WTC11 (cell line): Measurements from ENCODE around the gene ANXA6.

Experiments
- TCF7 ChIP-seq: sonication (generic); formaldehyde crosslinking; IDR thresholded peaks from 2 replicates; pipeline ENCODE4 v1.8.0; 2022; ENCODE audit warnings: mild to moderate bottlenecking, low read depth, missing genetic modification reagents, moderate library complexity
- TF ChIP-seq, protein P1 (sequence below): fragments of 200-600 bp; IDR thresholded peaks from 2 replicates; pipeline ENCODE4 v1.8.0; 2022; ENCODE audit warnings: antibody characterized with exemption

GRCh38 chr5:151104795-151105194, 52.8 kb downstream of the ANXA6 start:
- TF ChIP-seq TCF7 (CRISPR knock-in tag) = no peak
- TF ChIP-seq, protein P1, sequence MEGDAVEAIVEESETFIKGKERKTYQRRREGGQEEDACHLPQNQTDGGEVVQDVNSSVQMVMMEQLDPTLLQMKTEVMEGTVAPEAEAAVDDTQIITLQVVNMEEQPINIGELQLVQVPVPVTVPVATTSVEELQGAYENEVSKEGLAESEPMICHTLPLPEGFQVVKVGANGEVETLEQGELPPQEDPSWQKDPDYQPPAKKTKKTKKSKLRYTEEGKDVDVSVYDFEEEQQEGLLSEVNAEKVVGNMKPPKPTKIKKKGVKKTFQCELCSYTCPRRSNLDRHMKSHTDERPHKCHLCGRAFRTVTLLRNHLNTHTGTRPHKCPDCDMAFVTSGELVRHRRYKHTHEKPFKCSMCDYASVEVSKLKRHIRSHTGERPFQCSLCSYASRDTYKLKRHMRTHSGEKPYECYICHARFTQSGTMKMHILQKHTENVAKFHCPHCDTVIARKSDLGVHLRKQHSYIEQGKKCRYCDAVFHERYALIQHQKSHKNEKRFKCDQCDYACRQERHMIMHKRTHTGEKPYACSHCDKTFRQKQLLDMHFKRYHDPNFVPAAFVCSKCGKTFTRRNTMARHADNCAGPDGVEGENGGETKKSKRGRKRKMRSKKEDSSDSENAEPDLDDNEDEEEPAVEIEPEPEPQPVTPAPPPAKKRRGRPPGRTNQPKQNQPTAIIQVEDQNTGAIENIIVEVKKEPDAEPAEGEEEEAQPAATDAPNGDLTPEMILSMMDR = no peak
